ENCODE data around the gene SPPL2A. TPM values are rescaled to one million over a fixed set of nuclear protein-coding genes. Genes with fewer than 3 reads are reported as not detected.

SPPL2A gene
- total and polyA plus RNA-seq, 2 of the 13 experiments (the other 11 are each of a cell fraction or from before 2014, with no cell fraction given): 80.5 to 105 TPM

- TF ChIP-seq KIAA2018 (CRISPR knock-in tag; IDR thresholded peaks at IDR 0.05; ENCODE audit: borderline replicate concordance) (no peak), XRCC5 (optimal IDR thresholded peaks at IDR 0.05; ENCODE audit: low read length) (no peak), SMAD1 (CRISPR knock-in tag; IDR thresholded peaks at IDR 0.05; ENCODE audit: borderline replicate concordance, low read depth) (no peak), THAP11 (CRISPR knock-in tag; IDR thresholded peaks at IDR 0.05) (peak; percentile 63; the same call in 1 of the 2 replicates), REL (CRISPR knock-in tag; conservative IDR thresholded peaks at IDR 0.05) (0 out of 2 replicates have a peak, but pooled peaks have one; percentile 74), NCOR1 (IDR thresholded peaks at IDR 0.05; ENCODE audit: borderline replicate concordance, low read length) (0 out of 2 replicates have a peak, but pooled peaks have one; percentile 21), KLF16 (CRISPR knock-in tag; IDR thresholded peaks at IDR 0.05) (0 out of 4 replicates have a peak, but pooled peaks have one; percentile 22 to 39), ZNF276 (CRISPR knock-in tag; IDR thresholded peaks at IDR 0.05; ENCODE audit: low read depth) (no peak), FOXM1 (CRISPR knock-in tag; IDR thresholded peaks at IDR 0.05) (no peak; the same call in 1 of the 2 replicates), ZBTB42 (CRISPR knock-in tag; IDR thresholded peaks at IDR 0.05) (no peak), ZNF598 (CRISPR knock-in tag; IDR thresholded peaks at IDR 0.05; ENCODE audit: borderline replicate concordance) (peak; percentile 51; the same call in 1 of the 2 replicates), SP140L (CRISPR knock-in tag; IDR thresholded peaks at IDR 0.05; ENCODE audit: borderline replicate concordance) (no peak), REXO4 (CRISPR knock-in tag; IDR thresholded peaks at IDR 0.05; ENCODE audit: borderline replicate concordance) (no peak), ZNF660 (CRISPR knock-in tag; IDR thresholded peaks at IDR 0.05; ENCODE audit: borderline replicate concordance, low read depth) (no peak), THYN1 (CRISPR knock-in tag; IDR thresholded peaks at IDR 0.05; ENCODE audit: borderline replicate concordance, low read depth) (no peak; the same call in 1 of the 2 replicates), ZNF510 (CRISPR knock-in tag; IDR thresholded peaks at IDR 0.05; ENCODE audit: low read depth) (no peak)
These were observed 78.8 kb downstream of the SPPL2A start, which contains the start of gene TRPM7 (continued) for GRCh38 chr15:50686469-50687301.

All from HepG2 (cell line).